Measurements from ENCODE around the gene TBCC.
A peak's percentile ranks its signal among the peaks of the same experiment; 100 is the strongest.
"Not testable (repeated sequence)": the region's sequence is repeated elsewhere in the genome, so short reads cannot be mapped to it uniquely, and the experiment has no call there.

The TBCC gene

GRCh38 chr6:42727627-42728026, 18.3 kb downstream of the TBCC start:
- DNase-seq, result no peak

- no peak for DNase-seq
Observed at GRCh38 chr6:42727087-42727611, 18.8 kb downstream of the TBCC start.

- DNase-seq, result peak; percentile 29
Observed at GRCh38 chr6:42726485-42727086, 19.3 kb downstream of the TBCC start.

- no peak for DNase-seq
Observed at GRCh38 chr6:42726026-42726425, 19.9 kb downstream of the TBCC start.

- DNase-seq, result no peak
Observed at GRCh38 chr6:42724825-42725224, 21.1 kb downstream of the TBCC start.

- DNase-seq, result no peak
Observed at GRCh38 chr6:42722497-42722896, 23.4 kb downstream of the TBCC start, which contains the start of gene PRPH2. TSS of gene PRPH2 (minus strand) at chr6:42722597. CDS start at chr6:42722334, 263 bp downstream.

GRCh38 chr6:42720739-42721138, 25.2 kb downstream of the TBCC start:
- no peak for DNase-seq

GRCh38 chr6:42715871-42716270, 30.0 kb downstream of the TBCC start:
- no peak for DNase-seq

- DNase-seq, result no peak
Observed at GRCh38 chr6:42714098-42714761, 31.7 kb downstream of the TBCC start.

- DNase-seq, result no peak
Observed at GRCh38 chr6:42711930-42712329, 34.0 kb downstream of the TBCC start.

GRCh38 chr6:42710316-42710715, 35.6 kb downstream of the TBCC start:
- peak; percentile 27 for DNase-seq

- DNase-seq, result no peak
Observed at GRCh38 chr6:42709871-42710270, 36.0 kb downstream of the TBCC start.

- no peak for DNase-seq
Observed at GRCh38 chr6:42708096-42708495, 37.8 kb downstream of the TBCC start.

GRCh38 chr6:42707595-42707994, 38.3 kb downstream of the TBCC start:
- no peak for DNase-seq

GRCh38 chr6:42704937-42705374, 40.9 kb downstream of the TBCC start:
- no peak for DNase-seq

- DNase-seq, result peak; percentile 15
Observed at GRCh38 chr6:42704251-42704936, 41.5 kb downstream of the TBCC start.

GRCh38 chr6:42702786-42703185, 43.1 kb downstream of the TBCC start:
- DNase-seq, result not testable (repeated sequence)

GRCh38 chr6:42702200-42702599, 43.7 kb downstream of the TBCC start:
- DNase-seq, result no peak

GRCh38 chr6:42698217-42698616, 47.7 kb downstream of the TBCC start:
- no peak for DNase-seq

GRCh38 chr6:42697268-42697655, 48.6 kb downstream of the TBCC start:
- DNase-seq, result no peak

- DNase-seq, result no peak
Observed at GRCh38 chr6:42696526-42697267, 49.2 kb downstream of the TBCC start.

- no peak for DNase-seq
Observed at GRCh38 chr6:42694586-42694985, 51.3 kb downstream of the TBCC start.
